ENCODE data around the gene BHMT2. TPM values are rescaled to one million over a fixed set of nuclear protein-coding genes. Genes with fewer than 3 reads are reported as not detected.

Gene BHMT2
- polyA plus RNA-seq, 2 of the 4 experiments (the other 2 are of a cell fraction), result not detected

- Histone ChIP-seq H3K9me3 (no peaks in the 10 kb centered on the region), H3K4me1 (no peaks in the 10 kb centered on the region), H3K4me2 (peak overlapping the region; percentile 58), H3K4me3 (no peak overlapping the region), H3K27ac (no peak overlapping the region)
- WGBS (ENCODE audit: missing lambda C conversion rate), result 53% methylated on average over 27 of the region's 39 CpGs
- TF ChIP-seq RNF2 (IDR thresholded peaks at IDR 0.05; ENCODE audit: borderline replicate concordance, low read depth) (no peak), CHD2 (IDR thresholded peaks at IDR 0.05; ENCODE audit: low read length, partially characterized antibody) (no peak), HOXB13 (CRISPR knock-in tag; IDR thresholded peaks at IDR 0.05; ENCODE audit: low read depth) (no peak), BCL3 (IDR thresholded peaks at IDR 0.05) (no peak)
- ATAC-seq, result peak; percentile 58 to 76; a peak in 3 of 6 replicates
- FAIRE-seq, result no peak
- no peak for DNase-seq (ENCODE audit: low read depth in 1 of 2, low spot score in 1 of 2)
- POLR2A ChIA-PET, result no interaction called here
- CTCF ChIA-PET, result no interaction called here
These were observed 42.6 kb downstream of the BHMT2 start for GRCh38 chr5:79111960-79112702.

GRCh38 chr5:79112703-79113058 lies 43.1 kb downstream of the BHMT2 start:
- POLR2A ChIA-PET, result no interaction called here
- H3K4me3 ChIP-seq, result no peak overlapping the region

More at GRCh38 chr5:79112703-79113058, 43.1 kb downstream of the BHMT2 start:
- FAIRE-seq (no peak), ATAC-seq (no peak), DNase-seq (ENCODE audit: low read depth in 1 of 2, low spot score in 1 of 2) (no peak)
- Histone ChIP-seq H3K27ac (no peak overlapping the region), H3K4me2 (peak overlapping the region; percentile 58), H3K9me3 (no peaks in the 10 kb centered on the region), H3K4me1 (no peaks in the 10 kb centered on the region)
- CTCF ChIA-PET, result interaction anchor here (0.8 kb wide), 1 partner anchor 88 kb away, joined by 4 read pairs; no protein-coding TSS in a partner anchor
- TF ChIP-seq CBX2 (IDR thresholded peaks at IDR 0.05; ENCODE audit: borderline replicate concordance, low read depth) (no peak), GATA3 (IDR thresholded peaks at IDR 0.05; ENCODE audit: borderline replicate concordance) (no peak), REST (IDR thresholded peaks at IDR 0.05) (no peak), SMC3 (IDR thresholded peaks at IDR 0.05) (no peak), MAX (IDR thresholded peaks at IDR 0.05) (no peak), USF2 (IDR thresholded peaks at IDR 0.05) (no peak), FOXS1 (CRISPR knock-in tag; IDR thresholded peaks at IDR 0.05) (no peak), RNF2 (IDR thresholded peaks at IDR 0.05; ENCODE audit: borderline replicate concordance, low read depth) (no peak), MAZ (IDR thresholded peaks at IDR 0.05; ENCODE audit: borderline replicate concordance, low read depth, low read length) (no peak), BCL3 (IDR thresholded peaks at IDR 0.05) (no peak), FOSL2 (IDR thresholded peaks at IDR 0.05) (no peak), FOSL2 (CRISPR knock-in tag; IDR thresholded peaks at IDR 0.05) (no peak), JUNB (IDR thresholded peaks at IDR 0.05) (no peak), E2F6 (IDR thresholded peaks at IDR 0.05; ENCODE audit: borderline replicate concordance, low read depth) (no peak), CHD4 (IDR thresholded peaks at IDR 0.05; ENCODE audit: borderline replicate concordance) (no peak), RFX5 (IDR thresholded peaks at IDR 0.05) (no peak), KDM1A (IDR thresholded peaks at IDR 0.05; ENCODE audit: low read depth) (no peak), POLR2AphosphoS2 (conservative IDR thresholded peaks at IDR 0.05; ENCODE audit: low read length) (no peak)
- WGBS (ENCODE audit: missing lambda C conversion rate), result 75% methylated on average over 5 of the region's 5 CpGs
